Endothelial cell of umbilical vein (primary cell): ENCODE data around the gene OR10D3. TPM values are rescaled to one million over a fixed set of nuclear protein-coding genes. Genes with fewer than 3 reads are reported as not detected.

Source experiments
- BruUV-seq: library from RNA; stranded (reverse); fragments of 400-500 nt; replicated peaks from 2 replicates; lab custom pipeline; 2021; lab: Mats Ljungman, UMichigan
- CTCF ChIA-PET: fragments of 300-600, 350-600 bp; sonication (Branson Sonifier 250); formaldehyde crosslinking; loops from one replicate; lab custom pipeline; 2021; ENCODE audit warnings: antibody characterized with exemption, inconsistent platforms; lab: Charles Lee
- POLR2A ChIA-PET: fragments of 300-600, 350-600 bp; sonication (Branson Sonifier 250); formaldehyde crosslinking; loops from one replicate; lab custom pipeline; 2021; ENCODE audit warnings: antibody characterized with exemption, inconsistent platforms; lab: Charles Lee
- DNase-seq: peaks from one replicate; pipeline ENCODE4 v3.0.0-alpha.2; 2011; ENCODE audit warnings: low read depth, low spot score
- FAIRE-seq: peaks from 2 replicates; lab custom pipeline; 2011; peaks lifted over from hg19 to GRCh38; lab: Jason Lieb, UNC
- H2AFZ ChIP-seq: 2 replicates; pipeline ENCODE4 v1.6.0; 2012; ENCODE audit warnings: low read depth, low read length, control low read depth, inconsistent platforms
- H3K27ac ChIP-seq: 2 replicates; pipeline ENCODE4 v1.5.1; 2011; ENCODE audit warnings: low read depth, mild to moderate bottlenecking, control low read depth, low read length, moderate library complexity; ENCODE audit not compliant: insufficient read depth
- H3K27me3 ChIP-seq, 2 experiments: 2 replicates each; pipeline versions ENCODE4 v1.6.0 to v1.6.1; 2011; ENCODE audit warnings: low read length in 2 of 2, mixed read lengths in 1 of 2; ENCODE audit not compliant: control insufficient read depth in 2 of 2, insufficient read depth in 2 of 2
- H3K36me3 ChIP-seq, 2 experiments: 2 replicates in 1 of 2; 3 replicates in 1 of 2; pipeline ENCODE4 v1.5.1; 2011; ENCODE audit warnings: low read length in 2 of 2, mild to moderate bottlenecking in 1 of 2, moderate library complexity in 1 of 2; ENCODE audit not compliant: control insufficient read depth in 2 of 2, insufficient read depth in 2 of 2; ENCODE audit errors: extremely low read depth in 1 of 2
- H3K4me1 ChIP-seq: 3 replicates; pipeline ENCODE4 v1.5.1; 2011; ENCODE audit warnings: mild to moderate bottlenecking, low read length; ENCODE audit not compliant: control insufficient read depth, insufficient read depth; ENCODE audit errors: extremely low read depth
- H3K4me2 ChIP-seq: 2 replicates; pipeline ENCODE4 v1.6.1; 2011; ENCODE audit warnings: low read length, control low read depth, mixed read lengths; ENCODE audit not compliant: insufficient read depth
- H3K4me3 ChIP-seq, 3 experiments: fragments of 200-600 bp in 1 of 3; sonication (generic), shearing (Covaris generic) in 1 of 3; replicated peaks in 1 of 3; 2 replicates each; pipeline ENCODE4 v1.5.1; 2011 to 2016; ENCODE audit warnings: control low read depth in 3 of 3, low read length in 3 of 3, mild to moderate bottlenecking in 2 of 3, inconsistent platforms in 1 of 3, low read depth in 1 of 3, moderate library complexity in 1 of 3; ENCODE audit not compliant: insufficient read depth in 1 of 3
- H3K79me2 ChIP-seq: 2 replicates; pipeline ENCODE4 v1.6.0; 2012; ENCODE audit warnings: low read length, inconsistent platforms; ENCODE audit not compliant: control insufficient read depth, insufficient read depth
- H3K9ac ChIP-seq: replicated peaks from 2 replicates; pipeline ENCODE3; 2011; ENCODE audit warnings: low read length, control low read depth; ENCODE audit not compliant: insufficient read depth; ENCODE audit errors: extremely low read depth
- H3K9me1 ChIP-seq: replicated peaks from 3 replicates; pipeline ENCODE4 v1.6.0; 2011; ENCODE audit warnings: mild to moderate bottlenecking, low read length; ENCODE audit not compliant: control insufficient read depth, insufficient read depth; ENCODE audit errors: extremely low read depth
- H3K9me3 ChIP-seq: replicated peaks from 2 replicates; pipeline ENCODE4 v1.5.1; 2012; ENCODE audit warnings: low read length, inconsistent platforms; ENCODE audit not compliant: control insufficient read depth, insufficient read depth
- H4K20me1 ChIP-seq: replicated peaks from 2 replicates; pipeline ENCODE3; 2011; ENCODE audit warnings: mild to moderate bottlenecking, low read length; ENCODE audit not compliant: control insufficient read depth, insufficient read depth; ENCODE audit errors: extremely low read depth
- CTCF ChIP-seq, 2 donors: IDR thresholded peaks; 1 replicate in 1 of 2; 2 replicates in 1 of 2; pipeline ENCODE4 v1.5.1; 2011; ENCODE audit warnings: low read length in 2 of 2, mild to moderate bottlenecking in 2 of 2, moderate library complexity in 2 of 2, control low read depth in 1 of 2, inconsistent platforms in 1 of 2, low read depth in 1 of 2; ENCODE audit not compliant: insufficient read depth in 1 of 2; ENCODE audit errors: extremely low read depth in 1 of 2
- EZH2 ChIP-seq: IDR thresholded peaks from 2 replicates; pipeline ENCODE4 v1.6.1; 2012; ENCODE audit warnings: borderline replicate concordance, low read depth, mild to moderate bottlenecking, moderate library complexity, low read length, inconsistent platforms; ENCODE audit not compliant: severe bottlenecking
- FOS ChIP-seq: IDR thresholded peaks from 2 replicates; pipeline ENCODE4 v1.6.1; 2011; ENCODE audit warnings: mild to moderate bottlenecking, low read length, moderate library complexity, borderline replicate concordance; ENCODE audit not compliant: insufficient read depth
- GATA2 ChIP-seq: IDR thresholded peaks from 2 replicates; pipeline ENCODE4 v1.7.0; 2011; ENCODE audit warnings: low read depth, mild to moderate bottlenecking, moderate library complexity, mixed read lengths, low read length; ENCODE audit not compliant: insufficient read length, insufficient read depth
- JUN ChIP-seq: IDR thresholded peaks from 2 replicates; pipeline ENCODE4 v1.6.1; 2011; ENCODE audit warnings: borderline replicate concordance, low read depth; ENCODE audit not compliant: insufficient read length, insufficient read depth
- MAX ChIP-seq: IDR thresholded peaks from 2 replicates; pipeline ENCODE4 v1.6.1; 2011; ENCODE audit not compliant: insufficient read depth, insufficient read length
- MYC ChIP-seq: IDR thresholded peaks from one replicate; pipeline ENCODE4 v1.6.1; 2011; ENCODE audit warnings: mild to moderate bottlenecking, low read depth, low read length
- POLR2A ChIP-seq: IDR thresholded peaks from 2 replicates; pipeline ENCODE4 v1.6.1; 2012; ENCODE audit warnings: low read depth, mild to moderate bottlenecking, control low read depth, low read length
- POLR2AphosphoS5 ChIP-seq: IDR thresholded peaks from 2 replicates; pipeline ENCODE4 v1.6.1; 2012; ENCODE audit warnings: low read depth, mild to moderate bottlenecking, control low read depth, low read length, moderate library complexity; ENCODE audit not compliant: insufficient read depth
- dilution Hi-C: fragments of 300-500 bp; cut with MboI; formaldehyde crosslinking; loops from one replicate; pipeline ENCODE4 v1.15.0; 2019; ENCODE audit warnings: low sequenced_read_pairs; ENCODE audit not compliant: extremely low pct_ligation_motif_present
- intact Hi-C: fragments of 100-400 bp; cut with micrococcal nuclease; formaldehyde crosslinking; loops from one replicate; pipeline ENCODE4 v1.10.0; 2022
- polyA plus RNA-seq, 4 experiments: library from polyadenylated mRNA; depleted of rRNA in 3 of 4; stranded (reverse) in 3 of 4; unstranded in 1 of 4; fragments of >200 nt; gene quantifications; 2 replicates each; pipeline versions ENCODE4 v1.2.1 to v1.2.3, GENCODE V29; 2011 to 2012; ENCODE audit warnings: missing spikeins in 1 of 4
- total RNA-seq: library from RNA; stranded (reverse); gene quantifications from 2 replicates; pipeline ENCODE4 v1.2.3, GENCODE V29; 2021

The OR10D3 gene
- total and polyA plus RNA-seq, 2 donors (not counting 3 experiments of a cell fraction or from before 2014, with no cell fraction given), result not detected

DNA sequence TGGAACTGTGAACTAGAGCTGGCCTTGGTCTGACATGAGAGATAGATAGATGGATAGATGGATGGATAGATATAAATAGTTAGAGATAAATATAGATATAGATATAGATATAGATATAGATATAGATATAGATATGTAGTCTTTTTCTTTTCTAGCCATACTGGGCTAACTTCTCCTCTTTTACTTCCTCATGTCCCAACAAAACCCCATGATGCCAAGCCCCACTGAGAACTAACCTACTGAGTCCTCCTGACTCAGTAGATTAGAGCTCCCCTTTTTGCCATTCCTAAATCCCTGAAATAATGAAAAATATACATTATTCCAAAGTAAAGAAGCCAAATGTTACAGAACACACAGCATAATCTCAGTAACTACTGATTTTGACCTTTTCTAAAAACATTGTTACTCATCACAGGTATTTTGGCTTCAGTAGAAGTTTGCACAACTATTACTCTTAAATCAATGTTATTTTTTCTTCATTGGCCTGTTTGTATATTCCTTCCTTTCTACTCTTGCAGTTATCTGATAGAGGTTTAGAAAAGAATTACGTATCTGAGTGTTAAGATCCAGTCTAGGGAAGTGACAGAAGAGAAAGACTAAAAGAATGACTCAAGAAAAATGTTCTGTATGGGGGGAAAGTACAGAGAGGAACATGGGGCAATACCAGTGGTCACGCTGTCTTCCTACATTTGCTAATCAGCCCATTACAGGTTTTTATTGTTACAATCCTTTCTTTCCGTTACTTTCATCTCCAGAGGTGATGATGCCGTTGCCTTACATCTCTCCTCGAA lies 6.0 kb upstream of the OR10D3 start:
- no TSS peak for BruUV-seq

More for the DNA sequence above, 6.0 kb upstream of the OR10D3 start:
- Histone ChIP-seq H4K20me1 (no peaks in the 10 kb centered on the region), H2AFZ (no peak overlapping the region), H3K4me3 (no peak overlapping the region), H3K4me2 (no peak overlapping the region), H3K79me2 (no peaks in the 10 kb centered on the region), H3K9ac (no peak overlapping the region), H3K9me1 (peaks cover 2% of the 10 kb centered on the region), H3K27me3 (no peaks in the 10 kb centered on the region), H3K9me3 (no peaks in the 10 kb centered on the region), H3K36me3 (no peaks in the 10 kb centered on the region), H3K4me1 (peaks cover 5% of the 10 kb centered on the region), H3K27ac (no peak overlapping the region)
- TF ChIP-seq GATA2 (no peak), POLR2AphosphoS5 (no peak), JUN (no peak), MAX (no peak), POLR2A (no peak), CTCF (IDR thresholded peaks at IDR 0.05; ENCODE audit: extremely low read depth in 1 of 2, insufficient read depth in 1 of 2, low read depth in 1 of 2, low read length in 2 of 2) (no peak), MYC (no peak), EZH2 (no peak), FOS (no peak)
- FAIRE-seq (no peak), DNase-seq (no peak)
- dilution Hi-C loops (no loop called here), intact Hi-C loops (loop anchor here (5.0 kb wide), 1 partner anchor 435 kb away; the partner anchor contains the start of gene ZNF202)
- CTCF ChIA-PET, result interaction anchor here (1.2 kb wide), 1 partner anchor 106 kb away, joined by 4 read pairs; no protein-coding TSS in a partner anchor
- POLR2A ChIA-PET, result no interaction called here
